SU-DHL-6 (cell line): Measurements from ENCODE around the gene CLMP.

Experiments used
- H2AFZ ChIP-seq: fragments of 200-600 bp; sonication (generic); 2 replicates; pipeline ENCODE4 v1.6.1; 2014; ENCODE audit warnings: low read depth, mild to moderate bottlenecking, moderate library complexity, mixed read lengths, antibody characterized with exemption, low read length; ENCODE audit not compliant: severe bottlenecking
- H3F3A ChIP-seq: fragments of 200-600 bp; shearing (Covaris generic); 2 replicates; pipeline ENCODE4 v1.6.0; 2016; ENCODE audit warnings: antibody characterized with exemption, mild to moderate bottlenecking; ENCODE audit not compliant: insufficient read depth
- H3K27ac ChIP-seq: fragments of 200-600 bp; sonication (generic); 2 replicates; pipeline ENCODE4 v1.5.1; 2016; ENCODE audit warnings: low read depth, mild to moderate bottlenecking, low read length, moderate library complexity, mixed read lengths
- H3K27me3 ChIP-seq: fragments of 200-600 bp; sonication (generic), shearing (Covaris generic); 2 replicates; pipeline ENCODE4 v1.6.0; 2014; ENCODE audit warnings: mild to moderate bottlenecking, low read length
- H3K36me3 ChIP-seq: fragments of 200-600 bp; sonication (generic); 2 replicates; pipeline ENCODE4 v1.6.1; 2014; ENCODE audit warnings: mild to moderate bottlenecking, low read length, mixed read lengths
- H3K4me2 ChIP-seq: fragments of 300-600, 200-600 bp; shearing (Covaris generic), sonication (generic); 2 replicates; pipeline ENCODE4 v1.6.0; 2014; ENCODE audit warnings: low read length, low read depth, mild to moderate bottlenecking; ENCODE audit not compliant: poor library complexity, severe bottlenecking
- H3K4me3 ChIP-seq: fragments of 200-600 bp; sonication (generic); 2 replicates; pipeline ENCODE4 v1.5.1; 2014; ENCODE audit warnings: antibody characterized with exemption, low read length, mild to moderate bottlenecking, mixed read lengths; ENCODE audit not compliant: insufficient read depth, poor library complexity, severe bottlenecking
- H3K79me2 ChIP-seq: fragments of 200-600 bp; sonication (generic); 2 replicates; pipeline ENCODE4 v1.6.1; 2014; ENCODE audit warnings: mild to moderate bottlenecking, low read length, moderate library complexity; ENCODE audit not compliant: insufficient read depth
- H3K9ac ChIP-seq: fragments of 200-600 bp; sonication (generic); 2 replicates; pipeline ENCODE4 v1.7.0; 2014; ENCODE audit warnings: mild to moderate bottlenecking, low read length
- H3K9me2 ChIP-seq: fragments of 200-600 bp; sonication (generic); replicated peaks from 2 replicates; pipeline ENCODE4 v1.6.1; 2014; ENCODE audit warnings: low read length; ENCODE audit not compliant: insufficient read depth
- H3K9me3 ChIP-seq: fragments of 200-600 bp; sonication (generic); 2 replicates; pipeline ENCODE4 v1.6.1; 2014; ENCODE audit warnings: low read length, mixed read lengths; ENCODE audit not compliant: insufficient read depth
- H4K20me1 ChIP-seq: fragments of 200-600 bp; sonication (generic); 2 replicates; pipeline ENCODE4 v1.6.1; 2014; ENCODE audit warnings: low read depth, mild to moderate bottlenecking, antibody characterized with exemption, low read length, moderate library complexity, mixed read lengths
- CTCF ChIP-seq: fragments of 200-600 bp; sonication (generic); IDR thresholded peaks from one replicate; pipeline ENCODE4 v1.5.1; 2017; ENCODE audit warnings: antibody characterized with exemption, mild to moderate bottlenecking, low read length, moderate library complexity; ENCODE audit not compliant: insufficient read depth, poor library complexity, severe bottlenecking
- EZH2phosphoT487 ChIP-seq: fragments of 200-600 bp; sonication (generic), shearing (Covaris generic); conservative IDR thresholded peaks from 2 replicates; pipeline ENCODE4 v1.6.1; 2018; ENCODE audit warnings: mild to moderate bottlenecking, antibody characterized with exemption, low read length, moderate library complexity, mixed read lengths

Gene CLMP

GRCh38 chr11:123230346-123230745, 35.3 kb upstream of the CLMP start:
- TF ChIP-seq CTCF: no peak
- Histone ChIP-seq H3K27ac (no peak overlapping the region), H3K9me3 (no peaks in the 10 kb centered on the region), H3K4me3 (no peak overlapping the region), H3K9ac (no peak overlapping the region), H3F3A (no peaks in the 10 kb centered on the region), H3K36me3 (no peaks in the 10 kb centered on the region), H2AFZ (no peak overlapping the region), H3K79me2 (no peaks in the 10 kb centered on the region), H3K27me3 (no peaks in the 10 kb centered on the region), H3K9me2 (no peaks in the 10 kb centered on the region), H3K4me2 (no peak overlapping the region), H4K20me1 (no peaks in the 10 kb centered on the region)

- no peaks in the 10 kb centered on the region for H3K79me2 ChIP-seq
- TF ChIP-seq CTCF (no peak), EZH2phosphoT487 (no peak)
Observed at GRCh38 chr11:123228496-123229163, 33.6 kb upstream of the CLMP start.

GRCh38 chr11:123227763-123228495, 32.9 kb upstream of the CLMP start:
- Histone ChIP-seq H3K27ac (no peak overlapping the region), H3K9me3 (no peaks in the 10 kb centered on the region), H3K4me2 (no peak overlapping the region), H3K79me2 (no peaks in the 10 kb centered on the region), H3K27me3 (no peaks in the 10 kb centered on the region), H3K9ac (no peak overlapping the region), H2AFZ (no peak overlapping the region), H3K36me3 (no peaks in the 10 kb centered on the region), H3K4me3 (no peak overlapping the region), H3K9me2 (no peaks in the 10 kb centered on the region), H3F3A (no peaks in the 10 kb centered on the region), H4K20me1 (no peaks in the 10 kb centered on the region)
- TF ChIP-seq EZH2phosphoT487 (no peak), CTCF (no peak)

More at GRCh38 chr11:123228496-123229163, 33.6 kb upstream of the CLMP start:
- Histone ChIP-seq H2AFZ (no peak overlapping the region), H3K9ac (no peak overlapping the region), H3F3A (no peaks in the 10 kb centered on the region), H3K27me3 (no peaks in the 10 kb centered on the region), H3K9me3 (no peaks in the 10 kb centered on the region), H3K9me2 (no peaks in the 10 kb centered on the region), H3K36me3 (no peaks in the 10 kb centered on the region), H3K4me2 (no peak overlapping the region), H3K4me3 (no peak overlapping the region), H4K20me1 (no peaks in the 10 kb centered on the region), H3K27ac (no peak overlapping the region)
